ENCODE data around the gene NDUFB11.

Gene NDUFB11

DNA sequence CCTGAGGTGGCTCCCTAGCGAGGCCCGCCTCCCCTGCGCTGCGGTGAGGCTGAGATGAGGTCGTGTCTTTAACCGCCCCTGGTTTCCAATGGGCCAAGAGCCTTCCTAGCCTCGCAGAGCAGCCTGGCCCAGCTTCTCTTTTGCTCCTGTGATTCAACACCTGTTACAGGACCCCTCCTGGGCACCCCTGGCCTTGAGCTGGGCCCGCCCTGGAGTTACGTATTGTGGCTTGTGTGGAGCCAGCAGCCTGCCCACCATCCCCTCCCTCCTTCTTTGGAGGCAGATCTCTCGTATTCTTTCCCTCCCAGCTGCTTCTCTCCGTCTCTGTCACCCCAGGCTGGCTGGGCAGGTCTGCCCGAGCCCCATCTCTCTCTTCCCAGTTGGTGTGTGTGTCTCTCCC lies 29.9 kb upstream of the NDUFB11 start:
- no peak for DNase-seq

DNA sequence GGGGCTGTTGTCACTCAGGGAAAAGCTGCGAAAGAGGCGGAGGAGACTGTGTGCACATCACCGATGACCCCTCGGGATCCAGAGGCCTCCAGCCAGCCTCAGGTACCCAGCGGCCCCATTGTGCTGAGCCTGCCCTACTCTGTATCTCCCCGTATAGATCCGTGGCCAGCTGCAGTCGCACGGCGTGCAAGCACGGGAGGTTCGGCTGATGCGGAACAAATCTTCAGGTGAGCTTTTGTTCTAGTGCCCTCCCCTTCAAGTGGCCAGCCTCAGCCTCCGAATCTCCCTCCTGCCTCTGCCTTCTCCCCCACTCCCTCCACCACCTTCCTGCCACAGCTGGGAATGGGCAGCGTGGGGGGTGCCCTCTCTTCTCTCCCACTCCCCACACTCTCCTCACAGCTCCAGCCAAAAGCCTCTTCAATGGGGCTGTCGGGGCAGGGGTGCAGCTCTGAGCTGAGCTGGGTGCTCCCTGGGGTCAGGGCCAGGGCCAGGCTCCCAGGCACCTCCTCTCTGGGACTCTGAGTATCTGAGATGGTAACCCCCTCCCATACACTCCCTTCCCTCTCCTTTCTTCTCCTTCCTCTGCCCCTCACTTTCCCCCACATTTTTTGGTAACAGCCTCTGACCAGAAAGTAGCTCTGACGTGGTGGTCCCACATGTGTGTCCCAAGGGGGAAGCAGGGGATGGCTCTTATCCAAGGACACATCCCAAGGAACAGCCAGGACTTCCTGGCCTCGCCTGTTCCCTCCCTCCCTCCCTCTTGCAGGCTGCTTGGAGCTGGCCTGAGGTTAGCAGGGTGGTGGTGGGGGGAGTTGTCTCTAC lies 28.7 kb upstream of the NDUFB11 start:
- no peak for DNase-seq

DNA sequence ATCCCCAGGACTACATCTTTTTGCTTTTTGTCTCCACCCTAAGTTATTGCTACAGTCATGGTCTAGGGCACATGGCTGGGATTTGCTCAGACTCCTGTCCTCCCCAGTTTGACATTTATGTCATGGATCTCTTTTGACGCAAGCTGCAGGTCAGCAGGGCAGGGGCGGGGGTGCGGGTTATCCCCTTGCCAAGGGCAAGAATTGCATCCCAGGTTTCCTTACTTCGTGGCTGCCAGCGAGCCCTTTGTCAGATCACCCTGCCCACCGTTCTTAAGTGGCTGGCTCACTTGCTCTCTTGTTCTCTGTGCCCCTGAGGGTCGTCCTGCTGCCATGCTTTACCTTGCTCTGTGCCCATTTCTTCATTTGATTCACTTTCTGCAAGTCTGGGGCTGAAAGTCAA lies 28.0 kb upstream of the NDUFB11 start:
- no peak for DNase-seq

DNA sequence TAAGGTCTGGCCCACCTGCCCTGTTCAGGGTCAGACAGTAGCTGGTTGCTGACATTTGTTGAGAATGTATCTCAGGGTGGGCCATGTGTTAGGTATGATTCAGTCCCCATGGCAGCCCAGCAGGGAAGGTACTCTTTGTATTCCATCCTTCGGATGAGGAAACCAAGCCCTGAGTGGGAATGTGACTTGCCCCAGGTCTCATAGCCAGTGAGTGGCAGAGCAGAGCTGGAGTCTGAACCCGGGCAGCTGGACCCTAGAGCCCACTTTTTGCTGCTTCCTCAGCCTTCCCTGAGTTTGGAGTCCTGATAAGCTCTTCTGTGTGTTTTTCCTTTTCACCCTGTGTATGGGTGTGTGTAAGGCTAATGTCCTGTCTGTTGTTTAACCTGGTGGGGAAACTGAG lies 27.5 kb upstream of the NDUFB11 start:
- no peak for DNase-seq

DNA sequence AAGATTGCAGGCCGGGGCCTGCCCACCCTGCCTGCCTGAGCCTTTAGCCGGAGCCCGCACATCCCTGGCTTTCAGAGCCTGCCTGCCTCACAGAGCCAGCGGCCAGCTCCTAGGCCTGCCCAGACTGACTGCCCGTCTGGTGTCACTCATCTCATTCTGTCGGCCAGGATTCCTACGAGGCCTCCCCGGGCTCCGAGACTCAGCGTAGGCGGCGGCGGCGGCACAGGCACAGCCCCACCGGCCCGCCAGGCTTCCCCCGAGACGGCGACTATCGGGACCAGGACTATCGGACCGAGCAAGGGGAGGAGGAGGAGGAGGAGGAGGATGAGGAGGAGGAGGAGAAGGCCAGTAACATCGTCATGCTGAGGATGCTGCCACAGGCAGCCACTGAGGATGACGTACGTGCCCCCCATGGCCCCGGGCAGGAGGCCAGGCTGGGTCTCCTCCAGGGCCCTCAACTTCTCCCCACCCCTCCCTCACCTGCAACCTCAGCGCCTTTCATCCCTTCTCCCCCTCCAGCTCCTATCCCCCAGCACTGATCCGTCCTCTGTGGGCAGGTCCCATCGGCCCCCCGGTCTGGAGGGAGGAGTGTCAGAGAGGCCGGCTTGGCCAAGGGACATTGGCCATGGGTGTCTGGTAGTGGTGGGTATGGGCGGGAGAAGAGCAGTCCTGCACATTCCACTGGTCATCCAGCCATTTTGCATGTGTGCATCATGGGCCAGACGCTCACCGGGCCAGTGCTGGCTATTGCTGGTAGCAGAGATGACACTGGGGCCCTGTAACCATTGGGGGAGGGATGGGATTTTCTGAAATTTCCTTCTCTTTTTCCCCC lies 26.6 kb upstream of the NDUFB11 start:
- DNase-seq: no peak

DNA sequence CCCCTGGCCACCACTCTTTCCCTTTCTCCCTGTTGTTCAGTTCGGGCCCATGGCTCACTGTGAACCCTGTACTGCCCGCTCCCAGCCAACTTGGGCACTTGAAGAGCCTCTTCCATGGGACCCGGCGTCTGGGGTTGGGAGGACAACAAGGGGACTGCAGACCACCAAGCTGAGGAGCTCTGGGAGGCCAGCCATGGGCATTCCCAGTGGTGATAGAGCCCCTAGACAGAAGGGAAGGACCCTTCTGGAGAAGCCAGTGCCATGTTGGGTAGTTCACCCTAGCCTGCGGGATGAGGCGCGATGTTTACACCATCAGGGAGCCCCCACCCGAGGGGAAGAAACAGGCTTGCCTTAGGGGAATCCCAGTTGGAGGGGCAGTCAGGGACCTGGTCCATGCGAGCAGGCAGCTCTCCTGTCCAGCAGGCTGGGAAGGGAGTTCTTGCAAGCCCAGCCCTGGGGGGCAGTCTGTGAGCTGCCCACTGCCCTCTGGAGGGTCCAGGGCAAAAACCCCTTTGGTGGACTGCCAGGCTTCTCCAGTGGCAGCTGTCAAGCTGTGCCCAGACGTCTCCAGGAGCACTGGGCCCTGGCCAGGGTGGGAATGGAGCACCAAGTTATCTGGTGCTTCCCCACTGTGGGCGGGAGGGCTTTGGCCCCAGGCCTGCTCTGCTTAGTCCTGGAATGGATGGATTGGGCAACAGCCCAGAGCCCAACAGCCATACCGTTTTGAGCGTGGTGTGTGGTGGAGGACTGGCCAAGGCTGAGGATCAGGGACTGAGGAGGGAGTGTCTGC lies 25.4 kb upstream of the NDUFB11 start:
- DNase-seq: no peak

DNA sequence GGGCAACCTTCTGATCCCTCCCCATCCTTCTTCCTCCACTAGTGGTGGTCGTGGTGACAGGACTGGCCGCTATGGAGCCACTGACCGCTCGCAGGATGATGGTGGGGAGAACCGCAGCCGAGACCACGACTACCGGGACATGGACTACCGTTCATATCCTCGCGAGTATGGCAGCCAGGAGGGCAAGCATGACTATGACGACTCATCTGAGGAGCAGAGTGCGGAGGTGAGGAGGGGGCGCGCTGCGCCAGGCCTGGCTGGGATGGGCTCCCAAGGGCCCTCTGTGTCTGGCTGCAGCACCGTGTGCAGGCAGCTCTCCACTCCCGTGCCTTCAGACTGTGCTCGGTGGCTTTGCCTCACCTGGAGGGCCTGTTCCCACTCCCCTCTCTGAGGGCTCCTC lies 24.8 kb upstream of the NDUFB11 start:
- DNase-seq: no peak

DNA sequence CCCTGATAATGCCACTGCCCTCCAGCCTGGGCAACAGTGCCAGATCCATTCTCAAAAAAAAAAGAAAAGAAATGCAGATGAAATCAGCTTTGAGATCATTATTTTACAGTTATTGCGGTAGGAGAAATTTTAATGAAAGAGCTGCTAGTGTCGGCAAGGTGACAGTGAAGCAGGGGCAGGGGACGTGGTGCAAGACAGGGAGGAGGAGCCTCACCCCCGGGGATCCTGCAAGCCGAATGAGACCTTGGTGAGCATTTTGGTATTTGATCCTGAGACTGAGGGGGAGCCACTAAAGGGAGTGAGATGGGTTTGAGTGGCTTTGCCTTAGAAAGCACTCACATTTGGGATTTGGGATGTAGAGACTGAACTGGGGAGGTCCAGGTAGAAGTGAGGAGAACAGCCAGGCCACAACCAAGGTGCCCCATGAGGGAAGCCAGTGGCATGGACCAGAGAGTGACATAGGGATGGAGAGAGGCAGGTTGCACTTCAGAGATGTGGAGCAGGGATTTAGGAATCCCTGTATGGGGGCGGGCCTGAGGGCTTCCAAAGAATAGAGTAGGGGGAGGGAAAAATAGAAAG lies 24.1 kb upstream of the NDUFB11 start:
- DNase-seq: no peak

DNA sequence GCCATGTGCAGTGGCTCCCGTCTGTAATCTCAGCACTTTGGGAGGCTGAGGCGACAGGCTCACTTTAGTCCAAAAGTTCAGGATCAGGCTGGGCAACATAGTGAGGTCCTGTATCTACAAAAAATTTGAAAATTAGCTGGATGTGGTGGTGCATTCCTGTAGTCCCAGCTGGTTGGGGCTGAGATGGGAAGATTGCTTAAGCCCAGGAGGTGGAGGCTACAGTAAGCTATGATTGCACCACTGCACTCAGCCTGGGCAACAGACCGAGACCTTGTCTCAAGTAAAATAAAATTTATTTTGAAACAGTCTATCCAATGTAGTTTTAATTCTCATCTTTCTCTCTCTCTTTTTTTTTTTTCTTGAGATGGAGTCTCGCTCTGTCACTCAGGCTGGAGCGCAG lies 21.6 kb upstream of the NDUFB11 start:
- DNase-seq: no peak

DNA sequence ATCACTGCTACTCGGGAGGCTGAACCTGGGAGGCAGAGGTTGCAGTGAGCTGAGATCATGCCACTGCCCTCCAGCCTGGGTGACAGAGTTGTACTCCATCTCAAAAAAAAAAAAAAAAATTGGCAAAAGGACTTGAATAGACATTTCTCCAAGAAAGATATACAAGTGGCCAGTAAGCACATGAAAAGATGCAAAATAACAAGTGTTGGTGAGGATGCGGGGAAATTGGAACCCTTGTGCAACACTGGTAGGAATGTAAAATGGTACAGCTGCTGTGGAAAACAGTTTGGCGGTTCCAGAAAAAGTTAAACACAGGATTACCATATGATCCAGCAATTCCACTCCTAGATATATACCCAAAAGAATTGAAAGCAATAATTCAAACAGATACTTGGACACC lies 19.9 kb upstream of the NDUFB11 start:
- DNase-seq: no peak

DNA sequence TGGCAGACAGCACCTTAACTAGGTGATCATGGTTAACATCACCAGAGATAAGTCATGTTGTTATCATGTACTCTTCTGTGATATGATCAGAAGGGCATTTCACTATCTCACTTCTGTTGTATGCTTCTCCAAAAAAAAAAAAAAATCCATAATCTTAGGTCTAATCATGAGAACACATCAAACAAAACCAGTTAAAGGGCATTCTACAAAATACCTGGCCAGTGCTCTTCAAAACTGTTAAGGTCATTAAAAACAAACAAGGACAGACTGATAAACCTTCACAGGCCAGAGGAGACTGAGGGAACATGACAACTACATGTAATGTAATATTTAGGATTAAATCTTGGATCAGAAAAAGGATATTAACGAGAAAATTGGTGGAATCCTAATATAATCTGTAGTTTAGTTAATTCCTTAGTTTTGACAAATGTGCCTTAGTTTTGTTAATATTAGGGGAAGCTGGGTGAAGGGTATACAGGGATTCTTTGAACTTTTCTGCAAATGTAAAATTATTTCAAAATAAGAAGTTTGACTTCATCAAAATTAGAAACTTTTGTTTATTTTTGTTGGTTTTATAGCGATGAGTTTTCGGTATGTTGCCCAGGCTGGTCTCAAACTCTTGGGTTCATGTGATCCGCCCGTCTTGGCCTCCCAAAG lies 18.6 kb upstream of the NDUFB11 start:
- DNase-seq: no peak

DNA sequence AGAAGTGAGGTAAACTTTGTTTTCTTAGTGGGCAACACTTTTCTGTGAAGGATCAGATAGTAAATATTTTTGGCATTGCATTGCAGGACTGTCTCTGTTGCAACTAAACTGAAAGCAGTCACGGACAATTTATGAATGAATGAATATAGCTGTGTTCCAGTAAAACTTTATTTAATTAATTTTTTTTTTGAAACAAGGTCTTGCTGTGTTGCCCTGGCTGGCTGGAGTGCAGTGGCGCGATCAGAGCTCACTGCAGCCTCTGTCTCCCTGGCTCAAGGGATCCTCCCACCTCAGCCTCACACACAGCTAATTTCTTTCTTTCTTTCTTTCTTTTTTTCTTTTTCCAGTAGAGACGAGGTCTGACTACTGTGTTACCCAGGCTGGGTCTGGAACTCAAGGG lies 16.3 kb upstream of the NDUFB11 start:
- no peak for DNase-seq

DNA sequence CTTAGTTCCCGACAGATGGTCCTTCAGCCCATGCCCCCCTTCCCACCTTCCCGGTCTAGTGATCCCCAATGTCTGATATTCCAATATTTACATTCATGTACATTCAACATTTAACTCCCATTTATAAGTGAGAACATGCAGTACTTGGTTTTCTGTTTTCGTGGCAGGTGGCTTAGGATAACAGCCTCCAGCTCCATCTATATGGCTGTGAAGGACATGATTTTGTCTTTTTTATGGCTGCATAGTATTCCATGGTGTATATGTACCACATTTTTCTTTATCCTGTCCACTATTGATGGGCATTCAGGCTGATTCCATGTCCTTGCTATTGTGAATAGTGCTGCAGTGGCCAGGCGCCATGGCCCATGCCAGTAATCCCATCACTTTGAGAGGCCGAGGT lies 14.3 kb upstream of the NDUFB11 start:
- no peak for DNase-seq

DNA sequence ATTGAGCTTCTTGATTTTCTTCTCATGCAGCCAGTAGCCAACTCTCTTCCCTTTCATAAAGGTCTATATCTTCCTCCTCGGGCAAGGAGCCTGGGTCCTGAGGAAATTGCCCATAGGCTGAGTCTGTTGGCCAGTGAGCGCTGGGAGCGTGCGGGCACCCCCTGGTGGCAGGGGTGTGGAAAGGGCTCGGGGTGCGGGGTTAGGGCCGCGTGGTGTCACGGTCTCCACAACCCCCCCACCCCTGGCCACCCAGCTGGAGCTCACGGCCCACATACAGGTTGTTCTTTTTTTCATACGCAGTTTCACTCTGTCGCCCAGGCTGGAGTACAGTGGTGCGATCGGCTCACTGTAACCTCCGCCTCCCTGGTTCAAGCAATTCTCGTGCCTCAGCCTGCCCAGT lies 13.6 kb upstream of the NDUFB11 start:
- no peak for DNase-seq

DNA sequence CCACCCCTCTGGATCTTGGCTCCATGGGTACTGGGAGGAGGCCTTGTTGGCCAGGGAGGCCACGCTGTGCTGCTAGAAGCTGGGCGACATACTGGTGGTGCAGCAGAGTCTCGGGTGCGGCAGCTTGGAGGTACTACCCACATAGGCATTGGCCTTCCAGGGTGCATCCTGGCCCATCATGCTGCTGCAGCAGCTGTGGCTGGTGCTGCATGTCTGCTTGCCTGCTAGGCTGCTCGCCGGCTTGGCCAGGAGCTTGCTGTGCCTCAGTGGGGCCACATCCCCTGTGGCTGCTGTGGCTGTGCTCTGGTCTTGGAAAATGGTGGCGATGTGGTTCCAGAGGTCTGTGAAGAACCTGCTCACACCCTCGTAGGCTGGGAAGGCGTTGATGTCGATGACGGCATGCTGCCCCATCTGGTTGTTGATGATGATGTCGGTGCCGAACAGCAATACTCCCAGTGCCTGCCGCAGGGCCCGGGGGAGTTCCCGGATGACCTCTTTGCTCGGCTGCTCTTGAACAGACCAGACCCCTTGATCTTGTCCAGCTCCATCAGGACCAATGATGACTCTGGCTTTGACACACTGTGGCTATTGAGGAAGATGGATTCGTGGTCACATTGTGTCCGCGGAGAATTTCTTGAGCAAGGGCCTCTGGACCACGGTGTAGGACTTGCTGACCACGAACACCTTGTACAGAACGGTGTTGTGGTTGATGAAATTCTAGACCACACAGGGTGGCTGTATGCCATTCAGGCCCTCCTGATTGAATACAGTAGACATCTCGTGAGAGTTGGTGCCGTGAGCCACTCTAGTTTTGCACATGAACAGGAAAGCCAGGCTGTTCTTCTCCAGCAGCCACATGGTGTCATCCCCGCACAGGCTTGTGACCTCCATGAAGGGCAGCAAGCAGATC lies 12.4 kb upstream of the NDUFB11 start:
- DNase-seq: no peak

DNA sequence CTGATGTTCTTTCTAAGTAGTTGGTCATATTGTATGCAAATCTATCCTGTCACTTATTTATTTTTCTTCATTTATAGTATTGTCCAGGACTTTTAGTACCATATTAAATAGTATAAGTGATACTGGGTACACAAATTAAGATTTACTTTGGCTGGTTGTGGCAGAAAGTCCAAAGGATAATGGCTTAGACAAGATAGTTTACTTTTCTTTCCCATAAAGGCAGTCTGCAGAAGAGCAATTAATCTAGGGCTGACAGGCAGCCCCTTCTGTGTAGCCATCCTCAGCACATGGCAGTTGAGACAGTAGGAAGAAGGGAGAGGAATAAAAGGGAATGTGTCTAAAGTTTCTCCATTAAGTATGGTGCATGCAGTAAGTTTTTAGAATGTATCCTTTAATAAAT lies 6.9 kb upstream of the NDUFB11 start:
- DNase-seq: no peak

DNA sequence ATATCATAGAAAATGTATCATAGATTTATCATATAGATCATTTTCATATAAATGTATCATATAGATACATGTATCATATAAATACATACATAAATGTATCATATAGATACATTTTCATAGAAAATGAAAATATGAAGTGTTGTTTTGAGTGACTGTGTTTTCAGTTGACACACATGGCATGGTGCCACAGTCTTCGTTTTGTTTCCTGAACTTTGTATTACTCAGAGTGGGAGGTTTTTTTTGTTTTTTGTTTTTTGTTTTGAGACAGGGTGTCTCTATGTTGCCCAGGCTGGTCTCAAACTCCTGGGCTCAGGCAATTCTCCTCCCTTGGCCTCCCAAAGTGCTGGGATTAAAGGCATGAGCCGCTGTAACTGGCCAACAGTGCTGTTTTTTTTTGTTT lies 4.4 kb upstream of the NDUFB11 start:
- DNase-seq: no peak

DNA sequence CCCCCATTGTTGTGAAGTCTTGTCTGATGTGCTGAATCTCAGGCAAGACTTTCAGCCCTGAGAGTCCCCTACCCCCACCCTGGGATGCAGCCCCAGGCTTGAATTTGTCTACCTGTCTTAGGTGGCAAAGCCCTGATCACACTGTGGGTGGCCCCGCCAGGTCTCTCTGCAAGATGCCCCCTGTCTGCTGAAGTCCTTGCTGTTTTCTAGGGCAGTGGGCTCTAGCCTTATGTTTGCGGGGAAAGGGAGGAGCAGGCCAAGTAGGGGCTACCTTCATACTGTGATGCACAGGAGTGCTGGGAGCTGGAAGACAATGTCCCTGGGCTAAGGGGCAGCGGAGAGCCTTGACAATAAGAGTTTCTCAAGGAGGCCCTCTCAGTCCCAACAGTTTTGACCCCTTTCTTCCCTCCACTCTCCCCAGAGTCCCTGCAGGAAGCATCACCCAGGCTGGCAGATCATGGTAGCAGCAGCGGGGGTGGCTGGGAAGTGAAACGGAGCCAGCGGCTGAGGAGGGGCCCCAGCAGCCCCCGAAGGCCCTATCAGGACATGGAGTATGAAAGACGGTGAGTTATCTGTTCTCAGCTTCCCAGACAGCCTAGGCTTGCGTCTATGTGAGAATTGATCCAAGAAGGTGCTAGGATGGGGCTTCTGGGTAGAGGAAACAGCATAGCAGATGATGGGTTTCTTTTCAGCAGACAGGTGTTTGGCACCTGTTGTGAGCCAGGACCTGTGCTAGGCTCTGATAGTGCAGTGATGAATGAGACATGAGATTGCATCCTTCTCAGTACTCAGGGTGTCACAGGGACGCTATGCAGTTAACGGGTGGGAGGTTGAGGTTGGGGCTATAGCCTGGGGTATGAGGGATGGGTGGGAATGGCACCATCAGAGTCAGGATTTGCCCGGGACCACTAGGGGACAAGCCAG lies 2.7 kb upstream of the NDUFB11 start:
- DNase-seq: no peak

DNA sequence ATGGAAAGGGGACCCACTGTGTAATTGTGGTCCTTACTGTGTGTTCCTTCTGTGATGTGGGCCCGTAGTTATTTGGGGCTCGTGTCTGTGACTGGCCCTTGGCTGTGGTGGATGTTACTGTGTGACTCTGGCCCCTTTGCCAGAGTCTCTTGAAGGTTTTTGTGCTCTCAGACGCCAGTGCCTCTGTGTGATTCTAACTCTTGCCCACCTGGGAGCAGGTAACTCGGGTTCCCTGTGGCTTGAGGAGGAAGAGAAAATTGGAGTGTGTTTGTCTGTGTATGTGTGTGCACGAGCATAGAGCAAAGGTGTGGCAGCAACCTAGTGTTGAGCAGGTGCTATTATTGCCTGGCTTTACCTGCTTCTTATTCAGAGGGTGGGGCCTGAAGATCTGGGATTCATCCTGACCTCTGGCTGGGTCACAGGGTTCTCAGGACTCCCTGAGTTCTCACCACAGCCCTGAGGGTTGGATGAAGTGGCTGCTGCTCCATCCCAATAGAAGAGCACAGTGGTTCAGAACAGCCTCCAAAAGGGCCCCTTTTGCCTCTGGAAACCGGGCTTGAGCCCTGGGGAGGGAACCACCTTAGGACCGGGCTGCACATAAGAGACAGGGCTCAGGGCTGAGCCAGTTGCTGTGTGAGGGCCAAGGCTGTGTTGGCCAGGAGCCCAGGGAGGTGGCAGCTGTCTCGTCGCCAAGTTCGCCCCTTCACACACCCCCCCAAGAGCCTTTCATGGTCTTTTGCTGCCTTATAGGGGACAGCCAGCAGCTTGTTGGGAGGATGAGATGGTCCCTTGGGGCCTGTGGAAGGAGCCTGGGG lies 1.8 kb upstream of the NDUFB11 start:
- DNase-seq: no peak
